Gastrocnemius medialis (tissue), 4 donors: ENCODE results near the gene CNKSR2. TPM values are rescaled to one million over a fixed set of nuclear protein-coding genes. Genes with fewer than 3 reads are reported as not detected.
"Not testable (repeated sequence)": the region's sequence is repeated elsewhere in the genome, so short reads cannot be mapped to it uniquely, and the experiment has no call there.

Experiments
- ATAC-seq, 2 donors: fragments of 150-250 bp; one replicate each; pipeline ENCODE4 v1.9.1; 2016
- DNase-seq, 2 donors: peaks; one replicate each; pipeline ENCODE4 v3.0.0-alpha.2; 2019
- H3K27ac ChIP-seq, 4 donors: fragments of 200-600 bp; sonication (generic); 1 replicate in 1 of 4; 2 replicates in 3 of 4; pipeline ENCODE4 v1.5.1; 2016 to 2018; ENCODE audit warnings: mild to moderate bottlenecking in 2 of 4, moderate library complexity in 1 of 4
- H3K27me3 ChIP-seq, 3 donors: fragments of 200-600 bp; sonication (generic) in 2 of 3; 1 replicate in 1 of 3; 2 replicates in 2 of 3; pipeline versions ENCODE4 v1.5.1 to v1.6.0; 2016 to 2019; ENCODE audit warnings: mild to moderate bottlenecking in 1 of 3, moderate library complexity in 1 of 3
- H3K36me3 ChIP-seq, 2 donors: fragments of 200-600 bp; sonication (generic) in 1 of 2; one replicate each; pipeline ENCODE4 v1.5.1; 2017 to 2018
- H3K4me1 ChIP-seq, 2 donors: fragments of 200-600 bp; sonication (generic) in 1 of 2; one replicate each; pipeline ENCODE4 v1.5.1; 2016 to 2017; ENCODE audit warnings: mild to moderate bottlenecking in 2 of 2
- H3K4me3 ChIP-seq, 4 donors: fragments of 200-600 bp; sonication (generic) in 3 of 4; 1 replicate in 1 of 4; 2 replicates in 3 of 4; pipeline ENCODE4 v1.5.1; 2016 to 2019; ENCODE audit warnings: mild to moderate bottlenecking in 2 of 4
- H3K9me3 ChIP-seq, 3 donors: fragments of 200-600 bp; sonication (generic) in 2 of 3; 1 replicate in 1 of 3; 2 replicates in 2 of 3; pipeline ENCODE4 v1.5.1; 2016 to 2019
- CTCF ChIP-seq, 5 experiments: fragments of 450-650 bp in 3 of 5; fragments of 200-600 bp in 2 of 5; sonication (generic) in 2 of 5; IDR thresholded peaks in 4 of 5; conservative IDR thresholded peaks in 1 of 5; 1 replicate in 4 of 5; 2 replicates in 1 of 5; pipeline ENCODE4 v1.5.1; 2016 to 2019; ENCODE audit warnings: antibody characterized with exemption in 5 of 5, mild to moderate bottlenecking in 3 of 5, moderate library complexity in 3 of 5
- POLR2A ChIP-seq, 2 donors: fragments of 450-650 bp; IDR thresholded peaks; one replicate each; pipeline ENCODE4 v1.6.1; 2017; ENCODE audit warnings: antibody characterized with exemption in 2 of 2, mild to moderate bottlenecking in 2 of 2, moderate library complexity in 2 of 2
- in situ Hi-C, 4 donors: fragments of 200-750 bp; cut with MboI; loops; one replicate each; pipeline versions ENCODE4 v1.15.0 to v1.8.0; 2017; ENCODE audit warnings: low sequenced_read_pairs in 4 of 4
- intact Hi-C: fragments of 100-400 bp; cut with DNase I; formaldehyde crosslinking; loops from one replicate; pipeline ENCODE4 v1.15.1; 2023; ENCODE audit warnings: low total_unique reads
- total RNA-seq, 4 donors: library from RNA; depleted of rRNA; stranded (reverse); fragments of >200 nt; gene quantifications; one replicate each; pipeline versions ENCODE4 v1.1.0 to v1.2.3, GENCODE V29; 2016

The CNKSR2 gene
- total RNA-seq, 4 donors from 2014 or later = 0.44 to 8.7 (median 3.0) TPM

DNA sequence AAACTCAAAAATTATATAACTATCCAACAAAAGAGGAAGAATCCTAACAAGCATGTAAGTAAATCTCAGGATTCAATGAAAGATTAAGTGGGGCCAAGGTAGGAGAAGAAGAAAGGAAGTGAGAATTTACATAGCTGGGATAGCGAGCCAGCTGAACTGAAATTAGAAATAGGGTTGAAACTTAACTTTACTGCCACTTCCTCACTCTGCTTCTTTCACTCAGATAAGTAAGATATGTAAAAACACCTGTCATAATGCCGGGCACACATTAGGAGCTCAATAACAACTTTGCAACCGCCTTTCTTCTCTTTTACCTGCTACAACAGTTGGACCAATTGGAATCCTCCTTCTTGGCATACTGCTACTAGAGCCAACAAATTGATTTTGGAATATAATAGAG, 129.4 kb downstream of the CNKSR2 start:
- ATAC-seq (no peak), DNase-seq (no peak)
- TF ChIP-seq CTCF (IDR thresholded peaks at IDR 0.05 in 4 of 5, conservative IDR thresholded peaks at IDR 0.05 in 1 of 5) = no peak
- TF ChIP-seq POLR2A (IDR thresholded peaks at IDR 0.05) = no peak
- in situ Hi-C loops = no loop called here
- intact Hi-C loops = no loop called here
- Histone ChIP-seq H3K27me3 (no peaks in the 10 kb centered on the region), H3K9me3 (no peaks in the 10 kb centered on the region), H3K36me3 (no peaks in the 10 kb centered on the region), H3K4me3 (no peak overlapping the region), H3K4me1 (no peaks in the 10 kb centered on the region), H3K27ac (no peak overlapping the region)

DNA sequence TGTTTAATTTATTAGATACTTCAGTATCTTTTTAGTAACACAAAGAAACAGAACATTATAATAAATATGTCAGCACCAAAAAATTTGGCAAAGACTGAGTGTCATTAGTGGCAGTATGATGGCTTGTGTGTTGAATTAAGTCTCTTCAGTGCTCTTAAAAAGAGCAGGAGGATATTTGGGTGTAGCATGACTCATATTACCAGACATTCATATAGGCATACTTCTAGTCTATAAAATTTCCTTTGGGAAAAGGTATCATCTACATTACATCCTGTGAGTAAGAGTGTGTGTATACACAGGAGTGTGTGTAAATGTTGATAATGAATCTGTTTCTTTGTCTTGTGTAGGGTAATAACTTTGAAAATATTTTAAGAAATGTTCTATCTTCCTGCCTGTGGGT, 135.7 kb downstream of the CNKSR2 start:
- Histone ChIP-seq H3K9me3 (no peaks in the 10 kb centered on the region), H3K4me1 (no peaks in the 10 kb centered on the region), H3K27ac (no peak overlapping the region), H3K36me3 (no peaks in the 10 kb centered on the region), H3K4me3 (no peak overlapping the region), H3K27me3 (no peaks in the 10 kb centered on the region)
- ATAC-seq (no peak), DNase-seq (no peak)
- TF ChIP-seq CTCF (IDR thresholded peaks at IDR 0.05 in 4 of 5, conservative IDR thresholded peaks at IDR 0.05 in 1 of 5) (no peak), POLR2A (IDR thresholded peaks at IDR 0.05) (no peak)
- in situ Hi-C loops (no loop called here), intact Hi-C loops (no loop called here)

DNA sequence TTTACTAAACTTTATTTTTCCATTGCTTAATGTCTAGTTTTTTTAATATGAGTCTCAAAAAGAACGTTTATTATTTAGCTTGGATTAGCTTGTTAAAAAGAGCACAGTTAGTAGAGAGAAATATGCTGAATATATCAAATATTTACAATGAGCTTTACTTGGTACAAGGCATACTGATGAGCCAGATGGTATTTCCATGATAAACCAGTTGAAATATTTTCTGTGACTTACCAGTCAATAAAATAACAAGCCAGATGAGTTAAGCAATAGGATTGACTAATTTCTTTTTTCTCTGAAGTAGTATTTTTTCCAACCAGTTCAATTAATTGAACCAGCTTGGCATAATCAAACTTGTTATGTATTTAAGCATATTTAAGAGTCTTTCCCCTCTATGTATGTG, 149.8 kb downstream of the CNKSR2 start:
- no peaks in the 10 kb centered on the region for H3K9me3 ChIP-seq
- no peaks in the 10 kb centered on the region for H3K36me3 ChIP-seq
- no peak for ATAC-seq
- in situ Hi-C loops = no loop called here
- intact Hi-C loops = no loop called here
- H3K27me3 ChIP-seq = no peaks in the 10 kb centered on the region
- no peaks in the 10 kb centered on the region for H3K4me1 ChIP-seq
- H3K27ac ChIP-seq = no peak overlapping the region
- H3K4me3 ChIP-seq = no peak overlapping the region
- DNase-seq = no peak
- TF ChIP-seq CTCF (IDR thresholded peaks at IDR 0.05 in 4 of 5, conservative IDR thresholded peaks at IDR 0.05 in 1 of 5) = no peak
- TF ChIP-seq POLR2A (IDR thresholded peaks at IDR 0.05) = no peak

DNA sequence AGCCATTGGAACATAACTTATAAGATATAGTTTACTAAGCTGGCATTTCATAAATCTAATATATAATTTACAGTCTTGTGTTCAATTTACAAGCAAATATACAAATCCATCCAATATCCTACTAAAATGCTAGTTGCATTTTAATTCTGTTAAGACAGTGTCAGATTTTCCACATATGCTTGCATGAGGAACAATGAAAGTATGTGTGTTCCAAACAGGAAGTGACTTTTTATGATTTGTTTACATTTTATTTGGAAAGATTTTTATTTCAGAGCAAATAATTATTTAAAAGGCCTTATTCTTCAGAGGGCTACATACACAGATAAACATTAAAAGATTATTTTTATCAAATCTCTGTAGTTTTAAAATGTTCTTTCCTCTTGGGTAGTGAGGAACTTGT, 153.9 kb downstream of the CNKSR2 start:
- ATAC-seq (no peak), DNase-seq (no peak)
- no peak for TF ChIP-seq POLR2A (IDR thresholded peaks at IDR 0.05)
- no peak for TF ChIP-seq CTCF (IDR thresholded peaks at IDR 0.05 in 4 of 5, conservative IDR thresholded peaks at IDR 0.05 in 1 of 5)
- Histone ChIP-seq H3K9me3 (no peaks in the 10 kb centered on the region), H3K27me3 (no peaks in the 10 kb centered on the region), H3K36me3 (no peaks in the 10 kb centered on the region), H3K4me1 (no peaks in the 10 kb centered on the region), H3K27ac (no peak overlapping the region), H3K4me3 (no peak overlapping the region)
- in situ Hi-C loops (no loop called here), intact Hi-C loops (no loop called here)

DNA sequence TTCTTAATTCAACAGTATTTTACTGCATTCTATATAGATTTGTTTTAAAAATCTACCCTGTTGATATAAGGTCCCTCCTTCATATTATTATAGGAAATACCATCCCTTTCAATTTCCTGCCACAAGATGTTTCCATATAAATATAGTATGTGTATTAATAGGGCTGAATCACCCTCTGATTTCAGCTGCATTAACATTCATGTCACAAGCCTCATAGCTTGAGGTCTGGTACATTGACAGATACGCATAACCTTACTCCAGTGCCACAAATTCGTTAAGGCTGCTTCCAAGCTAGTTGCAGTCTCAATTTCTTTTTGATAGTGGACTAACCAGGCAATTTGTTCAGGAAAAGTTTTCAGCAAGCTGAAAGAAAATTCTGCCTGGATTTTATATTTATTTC, 155.6 kb downstream of the CNKSR2 start:
- no peak overlapping the region for H3K4me3 ChIP-seq
- intact Hi-C loops = no loop called here
- in situ Hi-C loops = no loop called here
- H3K4me1 ChIP-seq = no peaks in the 10 kb centered on the region
- TF ChIP-seq POLR2A (IDR thresholded peaks at IDR 0.05) = no peak
- no peak for TF ChIP-seq CTCF (IDR thresholded peaks at IDR 0.05 in 4 of 5, conservative IDR thresholded peaks at IDR 0.05 in 1 of 5)
- no peaks in the 10 kb centered on the region for H3K36me3 ChIP-seq
- DNase-seq (no peak), ATAC-seq (peak; percentile 65 to 90)
- no peaks in the 10 kb centered on the region for H3K27me3 ChIP-seq
- no peaks in the 10 kb centered on the region for H3K9me3 ChIP-seq
- H3K27ac ChIP-seq = peak overlapping the region in 1 of 4 donors; percentile 29

DNA sequence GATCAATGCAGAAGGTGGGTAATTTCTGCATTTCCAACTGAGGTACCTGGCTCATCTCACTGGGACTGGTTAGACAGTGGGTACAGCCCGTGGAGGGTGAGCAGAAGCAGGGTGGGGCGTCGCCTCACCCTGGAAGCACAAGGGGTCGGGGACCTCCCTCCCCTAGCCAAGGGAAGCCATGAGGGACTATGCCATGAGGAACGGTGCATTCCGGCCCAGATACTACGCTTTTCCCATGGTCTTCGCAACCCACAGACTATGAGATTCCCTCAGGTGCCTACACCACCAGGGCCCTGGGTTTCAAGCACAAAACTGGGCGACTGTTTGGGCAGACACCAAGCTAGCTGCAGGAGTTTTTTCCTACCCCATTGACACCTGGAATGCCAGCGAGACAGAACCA, 170.4 kb downstream of the CNKSR2 start:
- H3K27ac ChIP-seq, H3K9me3 ChIP-seq, H3K36me3 ChIP-seq, ATAC-seq, intact Hi-C loops, H3K4me1 ChIP-seq, H3K4me3 ChIP-seq, DNase-seq, H3K27me3 ChIP-seq, in situ Hi-C loops: not testable (repeated sequence)
